ENCODE results near the gene MTMR1.

DNA sequence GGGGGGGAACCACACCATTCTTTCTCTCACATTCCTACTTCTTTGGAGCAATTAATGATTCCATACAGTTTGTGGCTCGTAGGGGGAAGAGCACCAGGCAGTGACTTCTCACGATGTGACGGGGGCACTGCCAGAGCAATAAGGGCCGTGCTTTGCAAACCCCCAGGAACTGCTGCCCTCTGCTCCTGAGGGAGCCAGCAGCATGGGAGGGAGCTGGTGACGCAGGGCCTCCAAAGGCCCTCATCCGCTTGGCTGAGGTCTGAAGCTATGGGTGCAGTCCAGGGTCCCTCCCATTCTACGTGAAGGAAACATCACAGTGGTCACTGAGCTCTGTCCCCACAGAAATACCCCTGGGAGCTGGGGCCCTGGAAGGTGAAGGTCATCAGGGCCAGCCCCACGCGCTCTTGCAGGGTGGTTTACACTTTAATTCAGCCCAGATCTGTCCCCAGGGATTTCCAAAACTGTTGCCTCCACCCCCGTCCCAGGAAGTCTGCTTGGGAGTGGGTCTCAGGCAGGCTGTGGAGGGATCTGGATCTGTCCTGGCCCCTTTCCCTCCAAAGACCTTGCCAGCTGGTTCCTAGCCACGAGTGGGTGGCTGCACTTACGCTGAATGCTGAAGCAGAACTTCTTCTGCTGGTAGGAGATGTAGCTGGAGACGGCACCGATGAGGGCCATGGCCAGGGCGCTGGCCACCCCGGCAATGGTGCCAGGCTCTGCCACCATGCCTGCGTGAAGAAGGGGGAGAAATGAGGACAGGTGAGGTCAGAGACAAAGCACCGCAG, 82.6 kb downstream of the MTMR1 start:
- TF ChIP-seq, protein P1, sequence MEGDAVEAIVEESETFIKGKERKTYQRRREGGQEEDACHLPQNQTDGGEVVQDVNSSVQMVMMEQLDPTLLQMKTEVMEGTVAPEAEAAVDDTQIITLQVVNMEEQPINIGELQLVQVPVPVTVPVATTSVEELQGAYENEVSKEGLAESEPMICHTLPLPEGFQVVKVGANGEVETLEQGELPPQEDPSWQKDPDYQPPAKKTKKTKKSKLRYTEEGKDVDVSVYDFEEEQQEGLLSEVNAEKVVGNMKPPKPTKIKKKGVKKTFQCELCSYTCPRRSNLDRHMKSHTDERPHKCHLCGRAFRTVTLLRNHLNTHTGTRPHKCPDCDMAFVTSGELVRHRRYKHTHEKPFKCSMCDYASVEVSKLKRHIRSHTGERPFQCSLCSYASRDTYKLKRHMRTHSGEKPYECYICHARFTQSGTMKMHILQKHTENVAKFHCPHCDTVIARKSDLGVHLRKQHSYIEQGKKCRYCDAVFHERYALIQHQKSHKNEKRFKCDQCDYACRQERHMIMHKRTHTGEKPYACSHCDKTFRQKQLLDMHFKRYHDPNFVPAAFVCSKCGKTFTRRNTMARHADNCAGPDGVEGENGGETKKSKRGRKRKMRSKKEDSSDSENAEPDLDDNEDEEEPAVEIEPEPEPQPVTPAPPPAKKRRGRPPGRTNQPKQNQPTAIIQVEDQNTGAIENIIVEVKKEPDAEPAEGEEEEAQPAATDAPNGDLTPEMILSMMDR (conservative IDR thresholded peaks at IDR 0.05) = no peak
- no peak for TF ChIP-seq EZH2 (IDR thresholded peaks at IDR 0.05; ENCODE audit: low read depth)

Data from PC-9 (cell line).